Left colon (tissue), 2 donors: ENCODE results near the gene DDX31. TPM values are rescaled to one million over a fixed set of nuclear protein-coding genes. Genes with fewer than 3 reads are reported as not detected.
A peak's percentile ranks its signal among the peaks of the same experiment; 100 is the strongest.

Experiments
- ATAC-seq: fragments of 200-7000 bp; cut with Tn5 transposase; one replicate; pipeline ENCODE4 v1.9.1; 2020; ENCODE audit warnings: mild to moderate bottlenecking, moderate library complexity
- DNase-seq, 2 donors: peaks; one replicate each; pipeline ENCODE4 v3.0.0-alpha.2; 2020
- intact Hi-C, 2 donors: fragments of 100-400 bp; cut with DNase I in 1 of 2; cut with micrococcal nuclease in 1 of 2; formaldehyde crosslinking; loops; one replicate each; pipeline versions ENCODE4 v1.11.2 to v1.14.0; 2022; cut with DNase I, micrococcal nuclease
- total RNA-seq, 2 donors: library from RNA; stranded (reverse); fragmentation: NEBNext Ultra II Directional; extraction: Animal tissue kit (Norgen Biotek cat#: 25700); gene quantifications; one replicate each; pipeline ENCODE4 v1.2.1, GENCODE V29; 2021
- donor health status: DM: no; HTN: no; CAD: no.
- donor health status: DM: yes; HTN: yes; CAD: no.

The DDX31 gene
- total RNA-seq, 2 donors from 2014 or later, result 7.3 to 11.9 TPM

DNA sequence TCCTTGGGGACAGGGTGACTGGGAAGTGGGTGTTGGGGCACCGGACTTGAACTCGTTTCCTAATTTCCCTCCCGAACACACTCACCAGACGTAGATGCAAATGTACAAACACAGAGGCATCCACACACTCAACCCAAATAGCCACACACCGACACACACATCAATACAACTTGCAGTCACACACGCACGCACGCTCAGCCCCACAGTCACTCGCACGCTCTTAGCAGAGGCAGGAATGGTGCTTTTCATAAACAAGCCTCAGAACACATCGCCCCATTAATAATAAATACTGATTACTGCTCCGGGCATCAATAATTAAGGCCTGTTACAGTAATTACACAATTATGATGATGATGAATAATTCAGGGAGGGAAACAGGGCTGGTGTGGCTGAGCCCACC, 81.7 kb downstream of the DDX31 start:
- no peak for ATAC-seq
- intact Hi-C loops, result no loop called here
- DNase-seq, result no peak

DNA sequence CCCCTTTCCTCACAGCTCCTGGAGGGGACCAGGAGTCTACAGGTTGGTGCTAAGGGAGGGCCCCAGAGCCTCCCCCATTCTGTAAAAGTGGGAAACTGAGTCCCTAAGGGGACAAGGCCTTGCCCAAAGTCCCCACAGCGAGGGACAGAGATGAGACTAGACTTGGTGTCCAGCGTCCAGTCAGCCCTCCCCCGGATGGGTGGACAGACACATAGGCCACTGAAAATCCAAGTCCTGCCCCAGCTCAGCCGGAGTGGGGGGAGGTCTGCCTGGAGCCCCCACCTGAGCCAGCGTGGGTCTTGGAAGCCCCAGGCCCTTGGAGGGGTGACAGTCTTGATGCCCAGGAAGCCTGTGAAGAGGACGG, 82.2 kb downstream of the DDX31 start:
- intact Hi-C loops, result no loop called here
- ATAC-seq (no peak), DNase-seq (no peak)

DNA sequence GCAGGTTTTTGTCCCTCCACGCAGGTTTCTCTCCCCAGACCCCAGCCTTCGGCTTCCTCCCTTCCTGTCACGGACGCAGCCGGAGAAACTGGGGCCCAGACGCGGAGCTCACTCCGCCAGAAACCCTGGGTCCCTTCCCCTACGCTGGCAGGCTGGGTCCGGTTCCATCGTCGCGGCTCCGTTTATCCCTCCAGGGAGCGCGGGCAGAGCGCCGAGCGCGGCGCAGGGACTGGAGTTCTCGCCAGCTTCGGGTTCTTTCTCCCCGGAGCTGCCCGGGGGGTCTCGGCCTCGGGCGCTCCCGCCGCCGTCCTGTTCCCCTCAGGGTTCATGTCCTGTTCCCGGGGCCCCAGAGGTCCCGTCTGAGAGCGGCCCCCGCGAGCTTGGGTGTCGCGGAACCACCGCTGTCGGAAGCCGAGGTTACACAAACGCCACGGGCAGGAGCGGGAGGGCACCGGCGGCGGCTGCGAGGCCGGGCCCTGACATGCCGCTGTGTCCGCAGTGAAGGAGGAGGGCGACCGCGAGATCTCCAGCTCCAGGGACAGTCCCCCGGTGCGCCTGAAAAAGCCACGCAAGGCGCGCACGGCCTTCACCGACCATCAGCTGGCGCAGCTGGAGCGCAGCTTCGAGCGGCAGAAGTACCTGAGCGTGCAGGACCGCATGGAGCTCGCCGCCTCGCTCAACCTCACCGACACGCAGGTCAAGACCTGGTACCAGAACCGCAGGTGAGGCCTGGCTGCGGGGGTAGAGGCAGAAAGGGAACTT, 82.8 kb downstream of the DDX31 start:
- ATAC-seq (no peak), DNase-seq (no peak)
- intact Hi-C loops, result no loop called here

DNA sequence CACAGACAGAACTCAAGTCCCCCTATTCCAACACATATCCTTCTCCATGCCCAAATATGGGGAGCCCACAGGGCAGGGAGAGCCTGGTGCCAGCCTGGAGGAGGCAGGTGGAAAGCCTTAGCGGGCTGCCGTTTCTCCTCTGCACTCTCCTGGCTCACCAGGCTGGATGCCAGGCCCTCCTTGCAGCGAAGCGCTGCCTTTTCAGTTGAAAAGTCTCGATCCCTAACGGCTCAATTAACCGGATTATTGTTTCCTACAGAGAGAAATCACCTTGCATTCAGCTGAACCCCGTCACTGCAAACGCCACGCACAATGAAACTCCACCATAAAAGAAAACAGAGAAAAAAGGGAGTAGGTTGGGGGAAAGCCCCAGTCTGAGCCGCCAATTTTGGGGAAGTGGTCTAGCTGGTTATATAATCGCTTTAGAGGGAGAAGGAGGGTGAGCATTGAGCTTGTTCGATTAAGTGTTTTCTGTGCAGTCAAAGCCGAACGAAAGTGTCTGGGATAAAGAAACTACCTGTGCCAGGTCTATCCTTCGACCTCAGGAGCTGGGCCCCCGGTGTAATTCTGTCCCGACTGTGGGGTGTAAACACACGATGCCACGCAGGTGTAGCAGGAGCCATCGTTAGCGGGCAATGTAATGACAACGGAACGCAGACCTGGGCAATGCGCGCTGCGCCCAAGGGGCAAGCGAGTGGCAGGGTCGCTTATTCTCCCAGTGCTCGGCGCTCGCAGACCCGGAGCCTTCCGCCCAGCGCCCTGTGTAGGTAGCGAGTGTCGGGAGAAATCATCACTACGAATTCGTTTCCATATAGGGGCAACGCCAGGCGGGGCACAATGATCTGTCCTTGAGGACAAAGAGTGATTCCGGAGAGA, 83.6 kb downstream of the DDX31 start:
- DNase-seq (no peak), ATAC-seq (no peak)
- intact Hi-C loops, result no loop called here

DNA sequence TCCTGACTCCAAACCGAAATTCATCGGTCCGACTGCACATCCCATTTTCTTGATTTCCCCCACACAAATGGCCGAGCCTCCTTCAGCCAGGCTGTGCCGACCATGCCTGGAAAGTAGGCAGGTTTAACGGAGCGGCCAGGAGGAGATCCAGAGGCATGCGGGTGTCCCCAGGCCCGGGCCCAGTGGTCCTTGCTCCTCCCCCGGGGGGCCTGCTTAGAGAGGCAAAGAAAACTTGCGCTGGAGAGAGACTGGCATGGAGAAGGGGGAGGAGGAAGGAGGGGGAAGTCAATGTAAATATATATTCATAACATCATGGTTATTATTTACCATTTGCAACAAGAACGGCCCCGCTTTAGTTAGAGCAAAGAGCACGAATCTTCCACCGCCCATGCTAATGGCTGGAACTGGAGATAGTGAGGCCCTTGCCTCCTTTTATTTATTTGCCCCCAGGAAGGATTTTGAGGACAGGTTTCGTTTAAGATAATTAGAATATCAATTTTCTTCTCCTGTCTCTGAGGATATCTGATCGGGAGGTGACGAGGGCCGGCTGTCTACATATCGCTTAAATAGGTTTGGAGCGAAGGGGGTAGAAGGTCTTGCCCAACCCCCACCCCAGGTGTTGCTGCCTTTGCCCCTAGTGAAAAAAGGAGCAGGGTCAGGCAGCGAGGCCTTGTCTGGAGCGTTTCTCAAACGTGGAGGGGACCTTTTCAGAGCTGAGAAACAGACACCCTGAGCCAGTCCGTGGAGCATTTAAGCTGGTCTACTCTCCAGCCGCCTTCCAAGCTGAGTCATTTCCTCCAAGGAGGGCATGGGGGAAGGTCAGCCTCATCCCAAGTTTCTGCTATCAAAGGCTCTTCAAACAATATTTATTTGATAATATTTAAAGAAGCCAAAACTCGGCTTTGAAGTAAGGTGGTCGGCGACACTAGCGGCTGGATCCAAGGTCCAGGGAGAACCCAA, 84.9 kb downstream of the DDX31 start:
- ATAC-seq (no peak), DNase-seq (no peak)
- intact Hi-C loops, result no loop called here

DNA sequence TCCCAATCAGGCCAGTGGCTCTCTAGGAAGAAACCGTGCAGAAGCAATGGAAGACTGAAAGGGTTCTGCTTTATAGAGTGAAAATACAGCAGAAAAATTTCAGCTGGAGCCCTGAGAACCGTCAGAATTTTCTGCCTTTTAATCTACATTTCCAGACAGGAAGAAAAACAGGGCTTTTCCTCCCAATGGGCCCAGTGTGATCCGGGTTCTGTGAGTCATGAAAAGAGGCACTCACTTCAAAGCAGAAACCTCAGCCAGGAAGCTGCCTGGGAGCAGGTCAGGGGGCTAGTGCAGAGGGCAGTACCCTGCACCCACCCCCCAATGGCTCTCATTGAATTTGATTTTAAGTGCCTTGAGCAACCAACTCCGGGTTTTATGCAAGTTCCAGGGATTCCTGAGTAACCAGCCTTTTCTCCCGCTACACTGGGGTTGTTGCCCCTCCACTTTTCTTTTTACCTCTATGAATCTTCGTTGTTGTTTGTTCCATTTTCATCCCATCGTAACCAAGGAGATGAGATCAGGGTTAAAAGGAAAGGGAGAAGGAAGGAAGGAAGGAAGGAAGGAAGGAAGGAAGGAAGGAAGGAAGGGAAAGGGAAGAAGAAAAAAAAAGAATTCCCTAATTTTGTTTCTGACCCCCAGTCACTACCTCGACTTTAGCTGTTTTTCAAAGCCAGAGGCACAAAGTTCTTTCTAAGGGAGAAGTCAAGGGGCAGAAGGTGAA, 86.0 kb downstream of the DDX31 start:
- intact Hi-C loops, result no loop called here

DNA sequence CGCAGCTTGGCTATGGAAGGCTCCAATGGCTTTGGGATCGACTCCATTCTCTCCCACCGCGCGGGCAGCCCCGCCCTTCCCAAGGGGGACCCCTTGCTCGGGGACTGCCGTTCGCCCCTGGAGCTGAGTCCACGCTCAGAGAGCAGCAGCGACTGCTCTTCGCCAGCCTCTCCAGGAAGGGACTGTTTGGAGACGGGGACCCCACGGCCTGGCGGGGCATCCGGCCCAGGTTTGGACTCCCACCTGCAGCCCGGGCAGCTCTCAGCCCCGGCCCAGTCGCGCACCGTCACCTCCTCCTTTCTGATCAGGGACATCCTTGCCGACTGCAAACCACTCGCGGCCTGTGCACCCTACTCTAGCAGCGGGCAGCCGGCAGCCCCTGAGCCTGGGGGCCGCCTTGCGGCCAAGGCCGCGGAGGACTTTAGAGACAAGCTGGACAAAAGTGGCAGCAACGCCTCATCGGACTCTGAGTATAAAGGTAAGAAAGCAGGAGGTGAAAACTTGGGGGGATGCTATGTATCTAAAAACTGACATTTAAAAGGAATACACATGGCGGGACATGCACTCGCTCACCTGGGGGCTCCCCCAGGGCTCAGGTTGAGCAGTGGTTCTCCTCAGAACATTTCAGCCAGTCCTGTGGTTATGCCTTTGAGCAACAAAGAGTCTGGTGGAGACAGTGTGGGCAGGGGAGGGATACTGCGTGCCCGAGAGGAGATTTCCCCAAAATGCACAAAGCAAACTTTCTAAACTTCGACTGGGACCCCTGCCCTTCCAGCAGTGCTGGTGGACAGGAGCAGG, 86.8 kb downstream of the DDX31 start:
- DNase-seq, result no peak
- intact Hi-C loops, result no loop called here
- no peak for ATAC-seq

More for the DNA sequence above, 86.0 kb downstream of the DDX31 start:
- DNase-seq, result no peak
- no peak for ATAC-seq

DNA sequence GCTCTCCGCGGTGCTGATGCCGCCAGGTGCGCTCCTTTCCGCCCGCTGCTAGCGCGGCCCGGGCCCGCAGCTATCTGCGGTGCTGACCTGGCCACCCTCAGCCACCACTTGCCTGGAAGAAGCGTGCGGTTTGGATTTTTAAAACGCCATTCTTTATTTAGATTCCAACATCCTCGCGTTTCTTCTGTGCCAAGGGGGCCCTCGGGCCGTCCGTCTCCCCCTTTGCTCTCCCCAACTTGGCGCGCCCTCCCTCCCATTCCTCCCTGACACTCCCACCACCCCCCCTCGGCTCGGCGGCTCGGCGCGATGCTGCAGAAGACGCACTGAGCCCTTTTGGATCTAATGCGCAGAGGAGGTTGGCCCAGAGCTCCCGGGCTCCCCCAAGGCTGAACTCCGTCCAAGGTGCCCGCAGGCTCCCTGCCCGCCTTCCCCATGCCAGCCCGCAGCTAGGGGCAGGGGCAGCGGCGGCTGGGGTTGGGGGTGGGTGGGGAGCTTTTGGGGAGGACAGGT, 87.5 kb downstream of the DDX31 start, which contains the start of gene BARHL1:
BARHL1 (plus strand) TSS at position 331 of the 510 bp plus-strand sequence. CDS start 192 bp downstream, outside the sequence.
- intact Hi-C loops, result no loop called here
- no peak for ATAC-seq
- no peak for DNase-seq

DNA sequence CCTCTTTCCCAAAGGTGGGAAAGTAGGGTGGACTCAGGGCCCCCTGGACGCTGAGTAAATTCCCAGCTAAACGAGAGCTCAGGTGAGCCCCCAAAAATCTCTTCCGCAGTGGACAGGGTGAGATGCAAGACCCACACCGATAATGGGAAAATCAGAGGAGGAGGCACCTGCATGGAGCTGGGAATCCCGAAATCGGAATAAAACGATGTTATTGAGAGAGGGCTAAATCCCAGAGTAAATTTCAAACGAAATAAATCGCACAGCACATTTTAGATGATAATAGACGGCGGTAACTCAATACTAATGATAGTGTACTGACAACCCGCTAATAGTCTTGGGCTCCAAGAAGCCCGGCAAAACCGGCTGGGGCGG, 90.4 kb downstream of the DDX31 start:
- DNase-seq (no peak), ATAC-seq (no peak)
- intact Hi-C loops, result loop anchor here (10.0 kb wide), 2 partner anchors 75 to 165 kb away; partner anchors contain the start of gene CFAP77 (in 1 of the 2)

DNA sequence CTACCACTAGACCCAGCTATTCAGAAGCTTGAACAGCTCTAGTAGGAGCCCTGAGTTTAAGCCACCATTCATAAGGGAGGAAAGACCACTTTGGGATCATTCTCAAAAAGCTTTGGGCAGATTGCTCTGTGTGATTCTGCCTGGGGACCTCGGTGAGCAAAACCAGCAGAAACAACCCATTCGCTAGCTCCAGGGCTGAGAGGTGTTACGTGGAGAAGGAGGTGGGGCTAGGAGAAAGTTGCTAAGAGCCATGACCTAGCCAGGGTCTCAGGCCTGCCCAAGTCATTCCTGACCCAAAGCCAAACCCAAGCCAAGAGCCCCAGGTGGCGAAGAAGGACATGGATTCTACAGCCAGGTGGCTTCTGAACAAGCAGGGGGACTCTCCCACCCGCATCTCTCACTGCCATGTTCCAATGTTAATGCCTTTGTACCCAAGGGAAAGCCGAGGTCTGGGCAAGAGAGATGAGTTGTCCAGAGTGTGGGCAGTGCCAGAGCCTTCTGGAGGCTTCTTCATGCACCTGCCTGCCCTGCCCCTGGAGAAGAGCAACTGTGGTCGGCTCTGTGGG, 91.3 kb downstream of the DDX31 start:
- DNase-seq, result no peak
- ATAC-seq, result no peak
- intact Hi-C loops, result loop anchor here (10.0 kb wide), 2 partner anchors 74 to 164 kb away; partner anchors contain the start of gene CFAP77 (in 1 of the 2)

DNA sequence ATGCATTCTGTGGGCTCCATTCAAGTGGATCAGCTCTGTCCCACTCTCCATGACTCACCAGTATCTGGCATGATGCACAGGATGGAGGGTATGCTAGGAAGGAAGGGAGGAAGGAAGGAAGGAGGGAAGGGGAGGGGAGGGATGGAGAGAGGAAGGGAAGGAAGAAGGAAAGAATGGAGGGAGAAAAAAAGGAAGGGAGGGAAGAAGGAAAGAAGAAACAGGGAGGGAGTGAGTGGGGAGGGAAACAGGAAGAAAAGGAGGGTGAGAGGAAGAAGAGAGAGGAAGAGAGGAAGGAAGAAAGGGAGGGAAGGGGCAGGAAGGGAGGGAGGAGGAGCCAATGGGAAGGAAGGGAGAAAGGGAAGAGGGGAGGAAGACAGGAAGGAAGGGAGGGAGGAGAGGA, 92.7 kb downstream of the DDX31 start:
- intact Hi-C loops, result loop anchor here (10.0 kb wide), 2 partner anchors 72 to 162 kb away; partner anchors contain the start of gene CFAP77 (in 1 of the 2)
- no peak for ATAC-seq
- no peak for DNase-seq

DNA sequence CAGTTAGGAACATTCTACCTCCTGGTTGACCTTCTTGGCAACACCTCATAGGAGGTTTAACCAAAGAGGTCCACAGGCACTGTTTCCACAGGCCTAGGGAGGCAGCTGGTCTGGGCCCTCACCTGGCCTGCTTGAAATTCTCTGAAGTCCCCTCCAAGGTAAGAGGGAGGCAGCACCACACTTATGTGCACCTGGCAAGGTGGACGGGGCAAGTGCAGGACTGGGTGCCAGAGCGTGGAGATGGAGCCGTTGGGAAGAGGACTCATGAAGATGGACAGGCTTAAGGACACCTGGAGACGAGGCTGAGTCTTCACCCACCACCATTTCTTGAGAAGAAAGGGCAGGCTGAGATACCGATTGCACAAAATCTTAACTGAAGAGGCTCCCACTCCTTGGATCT, 94.0 kb downstream of the DDX31 start:
- DNase-seq (no peak), ATAC-seq (no peak)
- intact Hi-C loops, result loop anchor here (2.0 to 10.0 kb wide), 3 partner anchors 69 to 161 kb away; partner anchors contain the start of gene CFAP77 (in 1 of the 2)

DNA sequence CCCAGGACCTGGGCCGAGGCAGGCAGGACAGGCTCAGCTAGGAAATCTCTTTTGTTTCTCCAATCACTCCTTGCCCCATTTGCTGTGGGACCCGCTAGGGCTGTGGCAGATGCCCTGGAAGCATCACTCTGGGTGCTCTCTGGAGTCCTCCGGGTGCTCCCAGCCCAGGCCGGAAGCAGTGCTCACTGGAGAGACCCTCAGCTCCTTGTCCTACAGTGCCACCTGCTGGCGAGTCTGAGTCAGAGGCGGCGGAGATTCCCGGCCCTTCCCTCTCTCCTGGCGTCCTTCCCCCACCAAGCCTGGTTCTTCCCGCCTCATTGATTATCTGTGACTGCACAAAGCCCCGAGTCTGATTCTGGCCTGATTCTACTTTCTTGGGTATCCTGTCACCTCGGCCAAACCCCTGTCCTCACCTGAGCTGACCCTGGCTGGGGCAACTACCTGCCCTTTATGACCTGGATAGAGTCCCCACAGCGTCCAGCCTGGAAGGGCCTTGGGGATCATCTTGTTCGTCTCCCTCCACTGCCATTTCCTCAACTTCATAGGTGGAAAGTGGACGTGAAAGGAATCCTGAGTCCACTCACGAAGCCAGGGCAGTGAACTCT, 94.7 kb downstream of the DDX31 start:
- intact Hi-C loops, result loop anchor here (2.0 to 10.0 kb wide), 3 partner anchors 68 to 160 kb away; partner anchors contain the start of gene CFAP77 (in 1 of the 2)
- peak; percentile 63 to 78 for DNase-seq
- peak; percentile 99 for ATAC-seq

DNA sequence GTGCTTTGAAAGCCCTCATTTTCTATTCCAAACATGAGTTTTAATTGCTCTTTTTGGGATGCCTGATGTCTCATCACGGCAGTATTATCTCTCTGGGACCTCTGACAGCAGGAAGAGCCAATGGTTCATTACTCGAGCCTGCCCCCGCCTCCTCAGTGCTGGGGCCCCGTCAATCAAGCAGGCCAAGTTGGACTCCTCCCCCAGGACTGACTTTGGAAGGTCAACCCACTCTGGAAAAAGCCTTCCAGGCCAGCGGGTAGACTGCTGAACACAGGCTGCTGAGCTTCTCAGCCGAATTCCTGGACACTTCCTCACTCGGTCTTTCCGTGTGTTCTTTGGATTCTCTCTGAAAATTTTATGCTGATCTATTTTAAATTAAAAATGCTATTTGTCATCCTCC, 96.9 kb downstream of the DDX31 start:
- ATAC-seq (no peak), DNase-seq (no peak)
- intact Hi-C loops, result loop anchor here (10.0 kb wide), 2 partner anchors 68 to 158 kb away; partner anchors contain the start of gene CFAP77 (in 1 of the 2)

DNA sequence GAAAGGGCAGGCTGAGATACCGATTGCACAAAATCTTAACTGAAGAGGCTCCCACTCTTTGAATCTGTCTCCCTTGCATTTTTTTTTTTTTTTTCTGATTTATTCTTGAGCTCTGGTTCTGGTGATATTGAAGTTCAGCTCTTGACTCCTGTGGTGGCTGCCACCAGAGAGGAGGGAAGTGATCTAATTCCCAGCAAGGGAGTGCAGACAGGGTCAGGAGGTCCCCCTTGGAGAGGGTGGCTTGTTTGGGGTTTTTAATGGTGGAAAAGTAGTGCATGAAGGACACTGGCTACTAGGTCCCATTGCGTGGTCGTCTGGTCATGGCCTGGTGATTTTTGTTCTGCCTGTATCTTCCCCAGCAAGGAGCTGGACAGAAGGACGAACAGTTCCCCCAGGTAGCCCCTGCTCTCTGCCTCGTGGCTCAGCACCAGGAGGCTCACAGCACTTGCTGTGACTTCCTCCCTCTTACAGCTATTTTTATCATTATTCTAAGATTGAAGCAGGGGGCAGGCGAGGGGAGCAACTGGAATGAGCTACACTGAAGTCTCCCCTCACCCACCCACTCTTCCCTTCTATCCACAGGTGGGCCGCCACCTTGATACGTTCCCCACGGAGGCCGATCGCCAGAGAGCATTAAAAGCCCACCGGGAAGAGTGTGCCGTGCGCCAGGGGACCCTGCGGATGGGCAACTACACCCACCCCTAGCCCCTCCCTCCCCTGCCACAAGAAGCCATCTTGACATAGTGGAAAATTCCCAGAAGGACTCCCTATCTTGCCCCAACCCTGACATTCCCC, 97.8 kb downstream of the DDX31 start:
- no peak for ATAC-seq
- no peak for DNase-seq
- intact Hi-C loops, result loop anchor here (10.0 kb wide), 2 partner anchors 67 to 157 kb away; partner anchors contain the start of gene CFAP77 (in 1 of the 2)
